Left renal cortex interstitium (tissue), 4 donors: ENCODE measurements around the gene MBOAT7. TPM values are rescaled to one million over a fixed set of nuclear protein-coding genes. Genes with fewer than 3 reads are reported as not detected.

Experiments
- DNase-seq, 4 donors: peaks; one replicate each; pipeline ENCODE4 v3.0.0-alpha.2; 2013; ENCODE audit warnings: low read depth in 4 of 4, low spot score in 2 of 4, missing footprints in 1 of 4
- polyA plus RNA-seq, 4 donors: library from polyadenylated mRNA; unstranded; fragments of 120-200 nt; gene quantifications; one replicate each; pipeline ENCODE4 v1.2.1, GENCODE V29; 2013; ENCODE audit not compliant: insufficient read length in 4 of 4

The MBOAT7 gene
- polyA plus RNA-seq, 4 donors = 48.8 to 93.3 (median 80.8) TPM

DNA sequence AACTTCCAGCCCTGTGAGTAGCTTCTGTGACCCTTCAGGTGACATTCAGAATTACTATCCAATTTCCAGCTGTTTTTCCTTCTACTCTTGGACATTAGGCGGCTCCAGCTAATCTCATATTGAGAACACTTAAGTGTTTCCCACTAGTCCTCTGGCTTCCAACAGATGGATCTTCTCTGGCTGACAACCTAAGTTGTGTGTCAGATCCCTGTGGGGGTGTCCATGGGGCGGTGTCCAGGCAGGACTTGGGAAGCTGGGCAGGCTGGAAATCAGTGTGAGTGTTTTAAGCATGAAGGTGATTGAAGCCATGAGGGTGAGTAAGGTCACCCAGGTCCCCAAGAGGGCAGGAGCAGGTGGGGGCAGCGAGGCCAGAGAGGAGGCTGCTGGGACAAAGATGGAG, 41.7 kb downstream of the MBOAT7 start:
- DNase-seq = no peak

- no peak for DNase-seq
Measured at GRCh38 chr19:54145541-54146158, 43.7 kb downstream of the MBOAT7 start.

- no peak for DNase-seq
Measured at GRCh38 chr19:54142166-54142780, 47.1 kb downstream of the MBOAT7 start.

GRCh38 chr19:54141356-54141755, 48.0 kb downstream of the MBOAT7 start:
- DNase-seq = no peak

- DNase-seq = no peak
Measured at GRCh38 chr19:54138489-54139256, 50.7 kb downstream of the MBOAT7 start.

GRCh38 chr19:54137699-54138488, 51.5 kb downstream of the MBOAT7 start, which contains the start of gene CNOT3:
Gene CNOT3 (plus strand): TSS chr19:54137762. CDS start chr19:54142979, 5,217 bp downstream.
- no peak for DNase-seq

DNA sequence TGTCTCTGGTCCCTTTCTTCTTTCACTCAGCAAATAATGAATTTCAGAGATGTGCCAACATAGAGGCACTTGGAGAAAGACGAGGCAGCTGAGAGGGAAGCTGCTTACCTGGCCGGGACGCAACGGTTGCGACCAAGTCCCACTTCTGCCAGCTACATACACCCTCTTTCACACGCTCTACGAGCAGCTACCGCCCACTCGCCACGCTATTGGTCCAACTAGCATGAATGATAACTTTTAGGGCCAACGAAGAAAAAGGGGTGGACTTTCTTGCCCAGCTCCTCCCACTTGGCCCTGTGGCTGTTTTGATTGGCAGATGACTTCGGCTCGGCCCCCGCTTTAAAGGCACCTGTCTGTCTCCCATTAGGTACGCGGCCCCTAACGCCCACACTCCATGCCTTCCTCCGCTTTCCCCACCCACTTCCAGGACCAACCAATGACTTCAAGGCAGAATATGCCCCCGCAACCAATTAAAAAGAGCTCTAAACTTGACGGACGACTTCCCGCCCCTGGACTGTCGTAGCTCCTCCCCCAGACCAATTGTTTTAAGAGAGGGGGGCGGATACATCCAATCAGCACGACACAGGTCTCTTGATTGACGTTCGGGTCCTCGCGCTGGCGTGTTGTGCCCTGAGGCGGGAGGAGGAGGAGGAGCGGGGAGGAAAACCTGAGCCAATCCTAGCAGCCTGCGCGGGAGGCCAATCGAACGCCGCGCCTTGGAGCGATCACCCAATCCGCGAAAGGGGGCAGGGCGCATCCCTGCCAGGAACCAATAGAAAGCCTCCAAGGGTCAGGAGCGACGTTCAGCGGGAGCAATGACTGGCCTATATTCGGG, 52.3 kb downstream of the MBOAT7 start:
- DNase-seq = peak; percentile 98 to 100 (median 99)

DNA sequence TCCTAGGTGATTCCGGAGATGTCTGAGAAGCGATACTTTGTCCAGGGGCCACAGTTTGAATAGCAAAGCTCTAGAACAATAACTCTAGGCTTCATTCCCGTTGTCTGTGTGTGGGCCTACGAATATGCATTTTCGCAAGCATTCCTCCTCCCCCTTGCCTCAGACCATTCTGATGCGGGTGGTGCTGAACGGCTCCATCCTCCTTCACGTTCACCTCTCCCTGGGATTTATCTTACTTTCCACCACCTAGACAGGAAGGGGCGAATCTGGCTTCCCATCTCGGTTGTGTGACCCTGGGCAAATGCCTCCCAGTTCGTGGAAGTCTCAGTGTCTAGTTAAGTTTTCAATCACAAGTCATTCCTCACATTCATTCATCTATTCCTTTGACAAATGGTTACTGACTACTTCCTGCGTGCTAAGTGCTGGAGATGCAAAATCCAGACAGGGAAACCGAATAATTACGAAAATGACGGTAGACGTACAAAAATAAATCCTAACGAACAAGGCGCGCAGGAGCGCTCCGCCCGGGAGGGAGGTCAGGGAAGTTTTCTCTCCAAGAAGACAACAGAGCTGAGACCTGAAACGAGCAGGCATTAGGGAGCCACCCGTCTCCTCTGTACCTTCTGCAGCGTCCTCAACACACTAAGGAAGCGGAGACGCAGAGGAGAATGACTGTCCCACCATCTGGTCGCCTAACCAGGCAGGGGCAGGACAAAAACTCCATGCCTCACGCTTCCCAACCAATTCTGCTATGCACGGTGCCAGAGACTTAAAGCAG, 53.1 kb downstream of the MBOAT7 start:
- no peak for DNase-seq

GRCh38 chr19:54133957-54134590, 55.3 kb downstream of the MBOAT7 start:
- DNase-seq = no peak

DNA sequence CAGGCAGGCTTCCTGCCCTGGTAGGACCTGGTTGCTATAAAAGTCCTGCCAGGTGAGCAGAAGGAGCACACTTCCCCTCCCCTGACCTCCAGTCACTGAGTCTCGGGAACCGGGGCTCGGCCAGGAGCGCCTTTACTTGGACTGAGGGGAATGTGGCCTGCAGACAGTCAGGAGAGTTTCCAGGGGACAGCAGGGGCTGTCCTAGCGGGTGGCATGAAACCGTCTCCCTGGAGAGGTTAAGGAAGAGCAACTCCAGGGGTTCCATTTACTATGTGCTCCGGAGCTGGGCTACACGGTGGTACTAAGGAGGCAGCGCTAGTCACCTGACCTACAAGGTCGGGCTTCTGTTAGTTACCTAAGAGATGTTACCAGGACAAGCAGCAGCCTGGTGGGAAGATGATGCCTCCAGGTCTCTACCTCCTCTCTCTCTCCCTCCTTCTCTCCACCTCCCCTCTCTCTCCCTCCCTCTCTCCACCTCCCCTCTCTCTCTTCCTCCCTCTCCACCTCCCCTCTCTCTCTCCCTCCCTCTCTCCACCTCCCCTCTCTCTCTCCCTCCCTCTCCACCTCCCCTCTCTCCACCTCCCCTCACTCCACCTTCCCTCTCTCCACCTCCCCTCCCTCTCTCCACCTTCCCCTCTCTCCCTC, 55.9 kb downstream of the MBOAT7 start:
- DNase-seq = no peak

DNA sequence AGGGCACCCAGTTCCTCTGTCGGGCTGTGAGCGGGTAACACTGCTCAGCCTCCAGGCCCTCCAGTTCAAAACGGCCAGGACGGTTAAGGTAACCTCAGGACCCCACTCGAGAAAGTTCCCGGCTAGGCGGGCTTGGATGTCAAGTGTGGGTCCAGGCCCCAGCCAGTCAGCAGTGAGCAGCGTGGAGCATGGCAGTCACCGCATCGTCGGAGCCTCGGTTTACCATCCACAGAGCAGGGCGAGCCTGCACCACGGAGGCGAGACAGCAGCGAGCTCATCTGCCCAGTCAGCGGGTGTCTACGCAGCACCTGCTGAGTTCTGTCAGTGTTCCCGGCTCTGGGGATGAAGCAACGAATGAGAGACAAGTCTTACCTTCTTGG, 59.8 kb downstream of the MBOAT7 start:
- no peak for DNase-seq

GRCh38 chr19:54128796-54129616, 60.4 kb downstream of the MBOAT7 start:
- no peak for DNase-seq

- no peak for DNase-seq
Measured at GRCh38 chr19:54128441-54128725, 61.0 kb downstream of the MBOAT7 start.

DNA sequence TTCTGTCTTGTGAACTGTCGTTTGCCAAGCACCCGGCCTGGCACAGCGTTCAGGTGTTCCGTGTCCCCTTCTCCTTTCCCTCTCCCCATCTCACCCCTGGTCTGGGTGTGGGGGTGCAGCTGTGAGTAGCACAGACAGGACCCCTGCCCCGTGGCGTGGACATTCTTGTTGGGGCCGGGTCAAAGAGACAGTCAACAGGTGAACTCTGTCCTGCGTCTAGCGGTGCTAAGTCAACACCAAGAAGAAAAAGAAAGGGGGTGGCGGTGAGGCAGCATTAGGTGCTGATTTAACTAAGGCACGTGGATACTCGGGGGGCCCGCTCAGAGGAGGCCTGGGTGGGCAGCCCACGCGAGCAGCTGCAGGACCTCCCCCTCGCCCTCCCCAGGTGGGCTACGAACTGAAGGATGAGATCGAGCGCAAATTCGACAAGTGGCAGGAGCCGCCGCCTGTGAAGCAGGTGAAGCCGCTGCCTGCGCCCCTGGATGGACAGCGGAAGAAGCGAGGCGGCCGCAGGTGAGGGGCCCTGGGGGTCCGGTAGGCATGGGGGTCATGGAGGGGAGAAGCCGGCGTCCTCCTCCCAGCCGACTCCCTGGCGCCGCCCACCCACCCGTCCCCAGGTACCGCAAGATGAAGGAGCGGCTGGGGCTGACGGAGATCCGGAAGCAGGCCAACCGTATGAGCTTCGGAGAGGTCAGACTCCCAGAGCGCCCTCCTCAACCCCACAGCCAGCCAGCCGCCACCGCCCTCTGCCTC, 61.5 kb downstream of the MBOAT7 start:
- no peak for DNase-seq

- no peak for DNase-seq
Measured at GRCh38 chr19:54125713-54126112, 63.7 kb downstream of the MBOAT7 start.

DNA sequence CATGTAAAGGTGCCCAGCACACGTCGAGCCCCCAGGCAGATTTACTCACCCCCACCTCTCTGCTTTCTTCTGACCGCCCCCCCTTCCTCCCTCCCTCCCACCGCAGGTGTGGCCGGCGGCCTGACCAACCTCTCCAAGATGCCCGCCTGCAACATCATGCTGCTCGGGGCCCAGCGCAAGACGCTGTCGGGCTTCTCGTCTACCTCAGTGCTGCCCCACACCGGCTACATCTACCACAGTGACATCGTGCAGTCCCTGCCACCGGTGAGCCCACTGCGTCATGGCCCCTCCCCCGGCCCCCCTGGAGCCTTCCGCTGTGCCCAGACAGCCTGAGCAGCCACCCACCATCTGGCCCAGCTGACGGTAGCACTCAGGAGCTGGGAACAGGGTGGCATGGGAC, 65.0 kb downstream of the MBOAT7 start:
- no peak for DNase-seq

- no peak for DNase-seq
Measured at GRCh38 chr19:54123682-54124081, 65.7 kb downstream of the MBOAT7 start.
